ENCODE data around the gene ZEB2. TPM values are rescaled to one million over a fixed set of nuclear protein-coding genes. Genes with fewer than 3 reads are reported as not detected.
A peak's percentile ranks its signal among the peaks of the same experiment; 100 is the strongest.

Gene ZEB2
- total RNA-seq, 4 donors from 2014 or later = 19.8 to 69.6 (median 42.9) TPM

DNA sequence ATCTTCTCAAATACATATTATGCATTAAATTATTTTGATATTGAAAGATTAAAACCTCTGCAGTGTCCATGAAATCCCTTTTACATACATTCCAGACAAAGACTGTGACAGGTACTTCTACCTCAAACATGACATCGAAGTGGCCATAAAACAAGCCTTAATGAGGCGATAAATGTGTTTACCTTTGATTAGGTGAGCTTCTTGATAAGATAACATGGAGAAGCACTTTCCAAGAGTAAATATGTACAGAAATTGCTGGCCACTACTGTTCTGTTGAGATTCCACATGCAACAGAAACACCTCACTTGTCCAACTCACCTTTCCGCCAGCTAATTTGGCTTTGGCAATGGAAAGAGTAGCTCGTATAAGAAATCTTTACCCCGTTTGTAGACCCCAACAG, 55.2 kb downstream of the ZEB2 start:
- no peaks in the 10 kb centered on the region for H3K36me3 ChIP-seq
- WGBS, 2 donors (ENCODE audit: low coverage in 1 of 2) = 57 to 74% methylated on average over 5 of the region's 5 CpGs
- DNase-seq = no peak

DNA sequence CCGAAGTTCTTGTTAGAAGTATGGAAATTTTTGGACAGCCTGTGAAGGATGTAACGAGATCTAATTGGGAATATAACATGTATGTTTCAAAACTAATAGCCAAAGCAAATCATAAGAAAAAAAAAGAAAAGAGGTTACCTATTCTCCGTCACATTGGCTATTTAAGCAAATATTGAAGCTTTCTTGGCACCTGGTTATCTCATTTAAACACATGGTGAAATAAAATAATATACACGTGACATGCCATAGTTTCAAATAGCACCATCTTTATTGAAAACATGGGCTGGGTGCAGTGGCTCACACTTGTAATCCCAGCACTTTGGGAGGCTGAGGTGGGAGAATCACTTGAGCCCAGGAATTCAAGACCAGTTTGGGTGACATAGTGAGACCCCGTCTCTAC, 56.7 kb downstream of the ZEB2 start:
- Histone ChIP-seq H3K27ac (peak overlapping the region in 1 of 4 donors; percentile 18), H3K4me1 (peaks cover 0 to 23% (median 2%) of the 10 kb centered on the region in 4 donors), H3K9me3 (no peaks in the 10 kb centered on the region), H3K36me3 (no peaks in the 10 kb centered on the region), H3K4me3 (no peak overlapping the region), H3K27me3 (peaks cover 63% of the 10 kb centered on the region)
- in situ Hi-C loops (cut with MboI; ENCODE audit: low pct_ligation_motif_present in 1 of 4, low pct_unique_long_range_greater_than_20kb in 1 of 4, low sequenced_read_pairs in 3 of 4) (no loop called here), intact Hi-C loops (cut with DNase I; ENCODE audit: low total_unique reads) (no loop called here)
- WGBS, 2 donors (ENCODE audit: low coverage in 1 of 2) = 61 to 73% methylated on average over 5 of the region's 5 CpGs
- TF ChIP-seq, protein P1, sequence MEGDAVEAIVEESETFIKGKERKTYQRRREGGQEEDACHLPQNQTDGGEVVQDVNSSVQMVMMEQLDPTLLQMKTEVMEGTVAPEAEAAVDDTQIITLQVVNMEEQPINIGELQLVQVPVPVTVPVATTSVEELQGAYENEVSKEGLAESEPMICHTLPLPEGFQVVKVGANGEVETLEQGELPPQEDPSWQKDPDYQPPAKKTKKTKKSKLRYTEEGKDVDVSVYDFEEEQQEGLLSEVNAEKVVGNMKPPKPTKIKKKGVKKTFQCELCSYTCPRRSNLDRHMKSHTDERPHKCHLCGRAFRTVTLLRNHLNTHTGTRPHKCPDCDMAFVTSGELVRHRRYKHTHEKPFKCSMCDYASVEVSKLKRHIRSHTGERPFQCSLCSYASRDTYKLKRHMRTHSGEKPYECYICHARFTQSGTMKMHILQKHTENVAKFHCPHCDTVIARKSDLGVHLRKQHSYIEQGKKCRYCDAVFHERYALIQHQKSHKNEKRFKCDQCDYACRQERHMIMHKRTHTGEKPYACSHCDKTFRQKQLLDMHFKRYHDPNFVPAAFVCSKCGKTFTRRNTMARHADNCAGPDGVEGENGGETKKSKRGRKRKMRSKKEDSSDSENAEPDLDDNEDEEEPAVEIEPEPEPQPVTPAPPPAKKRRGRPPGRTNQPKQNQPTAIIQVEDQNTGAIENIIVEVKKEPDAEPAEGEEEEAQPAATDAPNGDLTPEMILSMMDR (IDR thresholded peaks at IDR 0.05) = no peak
- TF ChIP-seq POLR2AphosphoS5 (IDR thresholded peaks at IDR 0.05) (no peak), EP300 (IDR thresholded peaks at IDR 0.05; ENCODE audit: low read depth) (no peak), POLR2A (IDR thresholded peaks at IDR 0.05) (no peak)
- DNase-seq = no peak

More for the DNA sequence above, 55.2 kb downstream of the ZEB2 start:
- Histone ChIP-seq H3K9me3 (no peaks in the 10 kb centered on the region), H3K27me3 (peaks cover 71% of the 10 kb centered on the region), H3K27ac (no peak overlapping the region), H3K4me1 (peaks cover 0 to 22% (median 2%) of the 10 kb centered on the region in 4 donors), H3K4me3 (no peak overlapping the region)
- TF ChIP-seq POLR2AphosphoS5 (IDR thresholded peaks at IDR 0.05) (no peak), EP300 (IDR thresholded peaks at IDR 0.05; ENCODE audit: low read depth) (no peak), POLR2A (IDR thresholded peaks at IDR 0.05) (no peak)
- TF ChIP-seq, protein P1 (IDR thresholded peaks at IDR 0.05) = no peak
- in situ Hi-C loops (cut with MboI; ENCODE audit: low pct_ligation_motif_present in 1 of 4, low pct_unique_long_range_greater_than_20kb in 1 of 4, low sequenced_read_pairs in 3 of 4) = no loop called here
- intact Hi-C loops (cut with DNase I; ENCODE audit: low total_unique reads) = no loop called here

DNA sequence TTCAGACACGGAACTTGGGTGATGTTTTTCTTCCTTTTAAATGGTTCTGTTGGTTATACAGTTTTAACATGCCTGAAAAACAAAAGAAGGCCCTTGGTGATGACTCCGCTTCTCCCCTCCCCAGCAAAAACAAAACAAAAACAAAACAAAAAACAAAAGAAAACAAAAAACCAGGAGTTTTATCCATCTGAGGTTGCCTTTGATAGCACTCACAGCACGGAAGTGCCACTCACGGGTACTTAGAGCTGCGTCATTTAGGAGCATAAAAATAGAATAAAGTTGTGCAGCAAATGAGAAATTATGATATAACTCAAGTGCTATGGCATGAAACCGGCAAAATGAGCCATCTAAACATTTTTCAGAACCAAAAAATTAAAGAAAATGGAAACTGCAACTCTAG, 57.7 kb downstream of the ZEB2 start:
- H3K4me1 ChIP-seq = peaks cover 0 to 27% (median 2%) of the 10 kb centered on the region in 4 donors
- in situ Hi-C loops (cut with MboI; ENCODE audit: low pct_ligation_motif_present in 1 of 4, low pct_unique_long_range_greater_than_20kb in 1 of 4, low sequenced_read_pairs in 3 of 4) = no loop called here
- peak overlapping the region; percentile 7 to 51 (median 18) for H3K27ac ChIP-seq
- intact Hi-C loops (cut with DNase I; ENCODE audit: low total_unique reads) = no loop called here
- TF ChIP-seq POLR2A (IDR thresholded peaks at IDR 0.05) = no peak
- WGBS, 2 donors (ENCODE audit: low coverage in 1 of 2) = 65 to 69% methylated on average over 6 of the region's 6 CpGs
- DNase-seq = no peak
- no peaks in the 10 kb centered on the region for H3K36me3 ChIP-seq
- no peak overlapping the region for H3K4me3 ChIP-seq
- H3K27me3 ChIP-seq = peaks cover 60% of the 10 kb centered on the region
- H3K9me3 ChIP-seq = no peaks in the 10 kb centered on the region

DNA sequence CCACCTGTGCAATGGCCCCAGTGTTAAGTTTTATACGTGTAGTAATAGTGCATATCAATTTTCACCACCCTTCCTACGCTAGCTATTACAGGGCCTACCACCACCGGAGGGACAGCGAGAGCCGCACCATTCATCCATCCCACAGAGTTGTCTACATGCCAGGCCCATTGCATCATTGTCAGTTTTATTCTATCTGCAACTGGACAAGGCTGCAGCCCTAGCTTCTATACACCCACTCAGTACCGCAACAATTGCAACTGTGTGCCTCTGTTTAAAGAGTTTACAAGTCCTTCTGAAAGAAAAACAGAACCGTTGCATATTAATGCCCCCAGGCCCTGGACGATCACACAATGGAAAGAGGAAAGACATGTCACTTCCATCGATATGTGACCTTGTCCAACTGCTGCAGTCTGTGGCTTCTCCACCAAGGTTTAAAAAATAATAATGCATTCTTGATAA, 58.6 kb downstream of the ZEB2 start:
- intact Hi-C loops (cut with DNase I; ENCODE audit: low total_unique reads) = no loop called here
- Histone ChIP-seq H3K9me3 (no peaks in the 10 kb centered on the region), H3K27me3 (peaks cover 53% of the 10 kb centered on the region), H3K36me3 (no peaks in the 10 kb centered on the region), H3K27ac (peak overlapping the region in 2 of 4 donors; percentile 7 to 9), H3K4me1 (peaks cover 0 to 31% (median 2%) of the 10 kb centered on the region in 4 donors), H3K4me3 (no peak overlapping the region)
- 52 to 80% methylated on average over 6 to 9 of the region's 9 CpGs for WGBS, 2 donors (ENCODE audit: low coverage in 1 of 2)
- TF ChIP-seq POLR2AphosphoS5 (IDR thresholded peaks at IDR 0.05) (no peak), POLR2A (IDR thresholded peaks at IDR 0.05) (no peak), EP300 (IDR thresholded peaks at IDR 0.05; ENCODE audit: low read depth) (no peak)
- TF ChIP-seq, protein P1 (IDR thresholded peaks at IDR 0.05) = no peak
- in situ Hi-C loops (cut with MboI; ENCODE audit: low pct_ligation_motif_present in 1 of 4, low pct_unique_long_range_greater_than_20kb in 1 of 4, low sequenced_read_pairs in 3 of 4) = no loop called here
- DNase-seq = peak; percentile 26

Data from transverse colon (tissue), 4 donors.